ENCODE results near the gene EPM2AIP1. TPM values are rescaled to one million over a fixed set of nuclear protein-coding genes. Genes with fewer than 3 reads are reported as not detected.

Gene EPM2AIP1
- total and polyA plus RNA-seq, 9 of the 15 experiments (the other 6 are each of a cell fraction or from before 2014, with no cell fraction given): 6.7 to 44.8 (median 25.2) TPM

- TF ChIP-seq, protein P1, sequence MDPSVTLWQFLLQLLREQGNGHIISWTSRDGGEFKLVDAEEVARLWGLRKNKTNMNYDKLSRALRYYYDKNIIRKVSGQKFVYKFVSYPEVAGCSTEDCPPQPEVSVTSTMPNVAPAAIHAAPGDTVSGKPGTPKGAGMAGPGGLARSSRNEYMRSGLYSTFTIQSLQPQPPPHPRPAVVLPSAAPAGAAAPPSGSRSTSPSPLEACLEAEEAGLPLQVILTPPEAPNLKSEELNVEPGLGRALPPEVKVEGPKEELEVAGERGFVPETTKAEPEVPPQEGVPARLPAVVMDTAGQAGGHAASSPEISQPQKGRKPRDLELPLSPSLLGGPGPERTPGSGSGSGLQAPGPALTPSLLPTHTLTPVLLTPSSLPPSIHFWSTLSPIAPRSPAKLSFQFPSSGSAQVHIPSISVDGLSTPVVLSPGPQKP (CRISPR knock-in tag; IDR thresholded peaks at IDR 0.05): no peak
- no peak for TF ChIP-seq CREB3L1 (IDR thresholded peaks at IDR 0.05; ENCODE audit: borderline replicate concordance, low read depth)
- TF ChIP-seq ZNF224 (CRISPR knock-in tag; IDR thresholded peaks at IDR 0.05): no peak
- no peak for TF ChIP-seq NR3C1 (CRISPR knock-in tag; IDR thresholded peaks at IDR 0.05)
- TF ChIP-seq ZBTB17 (CRISPR knock-in tag; IDR thresholded peaks at IDR 0.05): no peak
- TF ChIP-seq ATF1 (CRISPR knock-in tag; IDR thresholded peaks at IDR 0.05): no peak
- no peak for TF ChIP-seq ATF1 (tag; IDR thresholded peaks at IDR 0.05)
- TF ChIP-seq HOXB6 (CRISPR knock-in tag; IDR thresholded peaks at IDR 0.05; ENCODE audit: borderline replicate concordance): no peak
- TF ChIP-seq KLF16 (IDR thresholded peaks at IDR 0.05): no peak
- no peak for TF ChIP-seq HEY1 (CRISPR knock-in tag; IDR thresholded peaks at IDR 0.05; ENCODE audit: borderline replicate concordance)
- TF ChIP-seq ZNF133 (CRISPR knock-in tag; IDR thresholded peaks at IDR 0.05): no peak
- TF ChIP-seq BCLAF1 (IDR thresholded peaks at IDR 0.05; ENCODE audit: borderline replicate concordance in 1 of 2, control insufficient read depth in 1 of 2, low read depth in 2 of 2, low read length in 1 of 2): no peak
- no peak for TF ChIP-seq PTRF (tag; IDR thresholded peaks at IDR 0.05)
- TF ChIP-seq, protein P2, sequence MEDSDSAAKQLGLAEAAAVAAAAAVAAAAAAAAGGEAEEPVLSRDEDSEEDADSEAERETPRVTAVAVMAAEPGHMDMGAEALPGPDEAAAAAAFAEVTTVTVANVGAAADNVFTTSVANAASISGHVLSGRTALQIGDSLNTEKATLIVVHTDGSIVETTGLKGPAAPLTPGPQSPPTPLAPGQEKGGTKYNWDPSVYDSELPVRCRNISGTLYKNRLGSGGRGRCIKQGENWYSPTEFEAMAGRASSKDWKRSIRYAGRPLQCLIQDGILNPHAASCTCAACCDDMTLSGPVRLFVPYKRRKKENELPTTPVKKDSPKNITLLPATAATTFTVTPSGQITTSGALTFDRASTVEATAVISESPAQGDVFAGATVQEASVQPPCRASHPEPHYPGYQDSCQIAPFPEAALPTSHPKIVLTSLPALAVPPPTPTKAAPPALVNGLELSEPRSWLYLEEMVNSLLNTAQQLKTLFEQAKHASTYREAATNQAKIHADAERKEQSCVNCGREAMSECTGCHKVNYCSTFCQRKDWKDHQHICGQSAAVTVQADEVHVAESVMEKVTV (CRISPR knock-in tag; IDR thresholded peaks at IDR 0.05): no peak
- TF ChIP-seq LARP7 (IDR thresholded peaks at IDR 0.05): 0 out of 2 replicates have a peak, but pooled peaks have one; percentile 73
- TF ChIP-seq ZNF785 (CRISPR knock-in tag; IDR thresholded peaks at IDR 0.05): no peak
- TF ChIP-seq, protein P3, sequence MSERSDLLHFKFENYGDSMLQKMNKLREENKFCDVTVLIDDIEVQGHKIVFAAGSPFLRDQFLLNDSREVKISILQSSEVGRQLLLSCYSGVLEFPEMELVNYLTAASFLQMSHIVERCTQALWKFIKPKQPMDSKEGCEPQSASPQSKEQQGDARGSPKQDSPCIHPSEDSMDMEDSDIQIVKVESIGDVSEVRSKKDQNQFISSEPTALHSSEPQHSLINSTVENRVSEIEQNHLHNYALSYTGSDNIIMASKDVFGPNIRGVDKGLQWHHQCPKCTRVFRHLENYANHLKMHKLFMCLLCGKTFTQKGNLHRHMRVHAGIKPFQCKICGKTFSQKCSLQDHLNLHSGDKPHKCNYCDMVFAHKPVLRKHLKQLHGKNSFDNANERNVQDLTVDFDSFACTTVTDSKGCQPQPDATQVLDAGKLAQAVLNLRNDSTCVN (CRISPR knock-in tag; IDR thresholded peaks at IDR 0.05): no peak
- no peak for TF ChIP-seq HNRNPUL1 (IDR thresholded peaks at IDR 0.05; ENCODE audit: low read length)
- no peak for TF ChIP-seq SREBF1 (IDR thresholded peaks at IDR 0.05; ENCODE audit: borderline replicate concordance, low read depth, low read length)
- TF ChIP-seq RBM22 (IDR thresholded peaks at IDR 0.05; ENCODE audit: low read depth, low read length, poor library complexity, severe bottlenecking): no peak
Measured at GRCh38 chr3:36991923-36992805, 767 bp downstream of the EPM2AIP1 start (continued).
